OCI-LY3 (cell line): ENCODE results near the gene XPA.
"Not testable (repeated sequence)": the region's sequence is repeated elsewhere in the genome, so short reads cannot be mapped to it uniquely, and the experiment has no call there.

Experiments
- CTCF ChIP-seq: fragments of 200-600, 300-600 bp; sonication (generic); IDR thresholded peaks from 2 replicates; pipeline ENCODE4 v1.5.1; 2014; ENCODE audit warnings: antibody characterized with exemption, low read length, low read depth
- EZH2phosphoT487 ChIP-seq: fragments of 200-600 bp; shearing (Covaris generic); IDR thresholded peaks from 2 replicates; pipeline ENCODE4 v1.6.1; 2018; ENCODE audit warnings: antibody characterized with exemption, mixed run types, low read depth

GRCh38 chr9:97744025-97744424 lies 46.9 kb upstream of the XPA start:
- TF ChIP-seq CTCF, EZH2phosphoT487: not testable (repeated sequence)
